ENCODE results near the gene ARHGAP6.
A peak's percentile ranks its signal among the peaks of the same experiment; 100 is the strongest.

The ARHGAP6 gene

GRCh38 chrX:11205796-11206195 lies 459.9 kb downstream of the ARHGAP6 start:
- no peak for DNase-seq

DNA sequence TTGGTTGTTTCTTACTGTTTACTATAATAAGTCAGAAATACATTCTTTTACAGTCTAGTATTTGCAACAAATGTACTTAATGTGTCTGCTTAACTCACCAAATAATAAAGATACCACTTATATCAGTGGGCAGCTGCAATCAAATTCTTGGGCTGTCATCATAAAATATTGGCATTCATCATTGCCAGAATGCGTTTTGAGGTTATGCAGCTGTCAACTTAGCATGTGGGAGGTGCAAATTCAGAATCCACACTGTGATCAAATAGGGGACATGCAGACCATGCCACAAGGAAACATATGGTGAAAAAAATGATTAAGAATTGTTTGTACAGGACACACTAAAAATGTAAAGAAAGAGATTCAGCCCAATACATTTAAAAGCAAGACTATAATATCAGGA lies 468.0 kb downstream of the ARHGAP6 start:
- DNase-seq = no peak

DNA sequence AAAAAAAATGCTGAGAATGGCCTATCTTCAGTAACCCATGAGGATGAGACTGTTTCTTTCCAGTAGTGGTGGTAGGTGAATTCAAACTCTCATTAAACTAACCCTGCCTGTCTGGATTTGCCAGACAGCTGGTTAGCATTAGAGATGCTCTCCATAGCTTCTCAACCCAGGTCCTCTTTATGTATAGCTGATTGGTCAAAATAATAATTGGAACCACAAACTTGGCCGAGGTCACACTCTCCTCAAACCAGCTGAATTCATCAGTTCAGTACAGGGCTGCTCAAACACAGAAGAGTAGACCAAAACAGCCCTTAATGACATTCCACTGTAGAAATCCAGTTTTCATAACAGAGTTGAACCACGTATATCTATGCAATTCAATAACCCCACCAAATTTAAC lies 469.2 kb downstream of the ARHGAP6 start:
- DNase-seq = no peak

DNA sequence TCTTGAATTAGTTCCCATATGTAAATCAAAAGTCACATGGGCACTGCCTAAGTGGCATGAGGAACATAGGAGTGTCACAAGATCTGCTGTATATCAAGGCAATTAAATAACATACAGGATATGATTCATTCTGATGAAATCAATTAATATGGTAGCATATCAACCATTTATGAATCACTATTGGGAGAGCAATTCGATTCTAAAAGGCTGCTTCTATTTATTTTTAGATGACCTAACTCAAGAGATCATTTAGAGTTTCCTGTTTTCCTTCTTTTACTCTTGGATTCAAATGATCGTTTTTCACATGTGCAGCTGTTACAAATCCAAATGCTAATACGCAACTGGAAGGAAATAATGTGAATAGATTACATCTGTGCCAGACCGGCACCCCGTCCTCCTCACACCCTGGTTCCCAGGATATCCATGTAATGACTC lies 472.7 kb downstream of the ARHGAP6 start:
- no peak for DNase-seq

DNA sequence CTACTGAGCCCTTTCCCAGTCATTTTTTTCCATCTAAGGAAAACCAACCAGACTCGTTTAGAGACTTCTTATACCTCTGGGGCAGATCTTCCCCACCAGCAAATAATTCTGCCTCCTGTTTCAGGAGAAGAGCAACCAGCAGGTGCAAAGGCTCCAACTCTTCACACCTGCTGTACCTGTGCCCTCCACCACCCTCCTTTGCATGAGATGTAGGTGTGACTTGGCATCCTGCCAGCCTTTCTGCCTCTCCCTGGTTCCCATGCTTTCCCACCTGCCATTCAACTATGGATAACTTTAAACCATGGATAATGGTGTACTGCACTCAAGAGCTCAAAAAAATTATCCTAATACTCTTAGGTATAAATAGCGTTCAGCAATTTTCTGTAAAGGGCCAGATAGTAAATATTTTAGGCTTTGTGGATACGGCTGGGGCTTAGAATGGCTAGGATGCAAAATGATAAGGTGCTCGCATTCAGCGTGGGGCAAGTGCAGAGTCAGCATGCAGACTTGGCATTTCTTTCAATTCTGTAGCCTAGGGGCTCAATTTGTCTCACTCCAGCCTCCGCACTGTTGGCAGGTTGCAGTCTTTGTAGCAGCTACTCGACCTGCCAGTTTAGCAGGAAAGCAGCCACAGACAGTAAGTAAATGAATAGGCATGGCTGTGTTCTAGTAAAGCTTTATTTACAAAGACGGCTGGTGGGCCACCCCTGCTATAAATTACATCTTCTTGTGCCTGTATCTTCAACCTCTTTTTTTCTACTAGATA lies 474.8 kb downstream of the ARHGAP6 start:
- DNase-seq = no peak

GRCh38 chrX:11189097-11189496 lies 476.6 kb downstream of the ARHGAP6 start:
- DNase-seq = no peak

DNA sequence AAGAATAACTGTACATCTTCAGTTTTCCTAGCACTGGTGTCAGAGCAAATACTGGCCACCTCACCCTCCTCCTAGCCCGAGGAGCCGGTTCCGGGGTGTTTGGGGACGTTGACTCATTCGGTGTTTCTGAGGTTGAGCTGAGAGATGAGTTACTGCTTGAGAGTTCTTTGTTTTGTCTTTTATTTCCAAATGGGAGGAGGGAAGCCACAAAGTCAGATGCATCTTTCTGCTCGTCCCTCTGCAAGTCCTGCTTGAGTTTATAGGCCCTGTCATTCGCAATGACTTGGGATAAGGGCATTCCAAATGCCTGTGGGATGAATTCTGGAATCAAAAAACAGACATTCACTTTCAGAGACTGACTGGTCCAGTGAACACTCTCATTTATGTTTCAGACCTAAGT lies 477.1 kb downstream of the ARHGAP6 start:
- DNase-seq = no peak

DNA sequence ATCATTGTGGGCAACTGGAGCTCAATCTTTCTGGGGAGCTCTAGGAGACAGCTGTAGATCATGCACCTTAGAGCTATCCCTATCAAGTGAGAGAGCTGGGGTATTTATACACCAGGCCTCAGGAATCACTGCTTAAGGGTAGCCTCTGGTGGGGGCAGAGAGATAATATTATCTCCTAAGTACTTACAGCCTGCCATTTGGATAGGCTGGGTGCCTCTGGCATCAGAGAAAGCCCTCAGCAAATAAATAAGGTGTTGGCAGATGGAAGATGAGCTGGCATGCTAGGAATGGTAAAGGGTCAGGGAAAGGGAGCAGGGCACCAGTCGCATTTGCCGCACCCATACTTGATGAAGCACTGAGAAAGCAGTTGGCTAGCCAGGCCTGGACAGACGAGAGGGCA lies 478.7 kb downstream of the ARHGAP6 start:
- DNase-seq = no peak

GRCh38 chrX:11185861-11186260 lies 479.9 kb downstream of the ARHGAP6 start:
- no peak for DNase-seq

DNA sequence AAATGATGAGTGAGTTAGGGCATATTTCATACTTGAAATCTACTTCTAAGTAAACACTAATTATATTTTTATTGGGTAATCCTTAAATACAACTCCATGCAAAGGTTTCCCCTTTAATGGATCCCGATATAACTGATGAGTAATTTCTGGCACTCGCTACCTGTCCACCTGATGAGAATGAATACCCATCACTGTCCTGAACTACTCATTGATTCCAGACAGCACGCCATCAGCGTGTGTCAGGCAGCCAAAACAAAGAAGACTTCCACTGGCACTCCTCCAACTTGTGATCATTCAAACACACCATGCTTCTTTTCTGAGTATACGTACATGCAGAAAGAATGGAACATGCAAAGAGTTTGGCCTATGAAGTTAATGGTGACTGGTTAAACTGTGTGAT lies 485.1 kb downstream of the ARHGAP6 start:
- no peak for DNase-seq

DNA sequence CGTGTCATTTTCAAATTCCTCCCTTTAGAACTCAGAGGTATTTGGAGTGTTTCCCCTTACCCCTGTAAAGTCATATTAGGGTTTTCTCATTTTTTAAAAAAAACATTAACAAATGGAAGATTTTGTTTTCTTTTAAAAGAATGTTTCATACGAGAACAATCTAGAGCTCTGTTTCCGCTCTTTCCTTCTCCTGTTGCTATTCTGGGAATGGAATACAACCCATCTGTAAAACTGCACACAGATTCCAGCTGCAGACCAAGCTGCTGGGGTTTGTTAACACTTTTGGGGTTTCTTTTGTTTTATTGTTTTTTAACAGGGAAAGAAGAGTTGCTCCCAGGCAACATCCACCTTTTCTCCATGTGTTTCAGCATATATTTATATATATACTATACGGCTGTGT lies 493.3 kb downstream of the ARHGAP6 start:
- no peak for DNase-seq

- no peak for DNase-seq
Observed at GRCh38 chrX:11171956-11172355, 493.8 kb downstream of the ARHGAP6 start.

DNA sequence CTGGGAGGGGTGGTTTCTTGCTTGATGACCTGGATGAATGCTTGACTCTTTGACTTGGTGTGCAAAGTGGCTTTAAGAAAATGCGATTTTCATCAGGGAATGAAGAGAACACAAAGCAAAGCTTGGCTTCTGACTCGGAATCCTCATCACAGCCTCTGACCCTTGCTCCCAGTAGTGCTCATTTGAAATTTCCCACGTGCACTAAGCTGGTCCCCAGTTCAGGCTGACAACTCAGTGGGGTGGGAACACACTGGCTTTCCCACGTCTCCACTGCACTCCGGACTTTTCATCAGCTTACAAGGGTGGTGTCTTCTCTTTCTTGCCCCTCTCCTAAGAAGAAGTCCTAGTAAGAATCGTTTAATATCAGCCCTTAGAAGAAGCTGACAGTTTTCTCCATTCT lies 501.3 kb downstream of the ARHGAP6 start:
- no peak for DNase-seq

DNA sequence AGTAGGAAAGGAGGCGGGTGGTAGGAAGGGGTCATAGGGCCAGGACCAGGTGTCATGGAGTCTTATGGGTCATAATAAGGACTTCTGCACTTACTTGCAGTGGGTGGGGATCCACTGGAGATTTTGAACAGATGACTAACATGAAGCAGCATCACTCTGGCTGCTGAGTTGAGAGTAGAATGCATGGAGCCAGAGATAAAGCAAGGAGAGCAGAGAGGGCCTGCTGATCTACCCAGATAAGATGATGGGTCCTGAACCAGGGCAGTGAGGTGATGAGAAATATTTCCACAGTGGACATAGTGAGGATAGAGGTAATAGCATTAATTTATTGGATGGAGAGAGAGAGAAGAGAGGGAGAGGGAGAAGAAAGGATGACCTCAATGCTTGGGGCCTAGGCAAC lies 506.6 kb downstream of the ARHGAP6 start:
- no peak for DNase-seq

DNA sequence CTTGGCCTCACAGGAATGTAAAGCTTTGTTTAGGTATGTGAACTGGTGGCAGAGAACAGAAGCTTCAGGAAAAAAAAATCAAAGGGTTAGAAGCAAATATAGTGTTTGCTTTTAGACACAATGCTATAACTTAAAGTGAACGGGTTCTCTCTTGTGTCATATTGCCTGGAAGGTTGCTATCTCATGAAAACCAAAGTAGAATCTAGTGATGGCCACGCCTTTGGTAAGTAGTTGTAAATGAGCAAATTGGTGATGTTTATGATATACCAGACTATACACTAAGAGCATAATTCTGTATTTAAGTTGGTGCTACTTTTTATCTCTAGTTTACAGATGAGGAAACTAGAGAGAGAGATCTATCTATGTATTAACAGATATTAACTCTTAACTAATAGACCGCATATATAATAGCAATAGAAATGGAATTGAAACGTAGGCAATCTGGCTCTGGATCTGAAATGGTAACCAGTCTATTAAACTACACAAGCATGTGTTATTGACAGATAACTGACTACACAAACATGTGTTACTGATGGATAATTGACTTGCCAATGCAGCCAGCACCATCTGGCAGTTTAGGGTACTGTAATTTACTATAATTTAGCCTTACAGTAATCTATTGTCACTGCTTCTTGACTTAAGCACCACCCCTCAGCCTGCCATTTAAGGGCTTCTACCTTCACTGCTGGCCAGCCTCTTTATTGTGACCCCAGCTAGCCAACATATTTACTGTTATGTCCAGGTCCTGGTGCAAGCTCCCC lies 513.7 kb downstream of the ARHGAP6 start:
- DNase-seq = no peak

GRCh38 chrX:11148401-11148800 lies 517.3 kb downstream of the ARHGAP6 start:
- no peak for DNase-seq

DNA sequence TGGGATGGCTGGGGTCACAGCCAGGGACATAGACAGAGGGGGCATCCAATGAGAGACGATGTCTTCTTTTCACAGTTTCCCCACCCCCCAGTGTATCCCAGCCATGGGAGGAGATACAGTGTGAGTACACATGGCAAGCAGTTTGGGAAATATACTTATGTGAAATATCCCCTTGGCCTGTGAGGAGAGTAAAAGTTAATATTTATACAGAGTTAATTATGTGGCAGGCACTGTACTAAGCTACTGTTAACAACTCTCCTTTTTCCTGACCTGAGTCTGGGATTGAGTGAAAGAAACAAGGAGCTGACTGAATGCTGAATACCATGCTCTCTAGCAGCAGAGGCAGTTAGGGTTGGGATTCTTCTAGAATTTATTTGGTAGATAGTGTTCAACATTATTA lies 519.3 kb downstream of the ARHGAP6 start:
- DNase-seq = no peak

DNA sequence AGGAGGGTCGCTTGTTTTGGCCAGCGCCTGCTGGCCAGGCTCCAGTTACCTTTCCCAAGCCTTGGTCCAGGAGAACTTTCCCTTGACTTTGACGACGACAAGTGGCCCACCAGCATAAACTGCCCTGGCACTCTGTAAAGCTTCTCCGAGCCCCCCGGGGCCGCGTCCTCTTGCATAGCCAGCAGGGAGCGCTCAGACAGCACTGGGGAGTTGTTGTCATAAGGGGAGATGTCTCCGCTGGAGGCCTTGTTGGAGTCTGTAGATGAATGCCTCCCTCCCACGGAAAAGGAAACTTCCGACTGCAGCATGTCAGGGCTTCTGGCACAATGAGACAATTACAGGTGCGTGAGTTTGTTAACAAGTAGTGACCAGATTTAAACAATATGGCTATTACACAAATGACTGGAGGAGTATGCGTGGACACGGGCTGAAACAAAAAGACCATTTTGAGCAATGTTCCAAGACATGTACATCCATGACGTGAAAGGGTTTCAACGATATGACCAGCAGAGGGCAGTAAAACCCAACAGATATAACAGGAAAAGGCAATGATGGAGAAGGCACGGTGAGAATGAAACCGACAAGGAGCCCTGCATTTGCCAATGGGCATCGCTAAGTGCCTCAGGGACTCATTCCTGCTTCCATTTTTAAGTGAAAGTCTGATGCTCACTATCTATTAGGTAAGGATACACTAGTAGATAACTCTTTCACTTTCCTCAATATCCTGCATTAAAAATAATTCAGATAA lies 521.6 kb downstream of the ARHGAP6 start:
- DNase-seq = peak; percentile 43

DNA sequence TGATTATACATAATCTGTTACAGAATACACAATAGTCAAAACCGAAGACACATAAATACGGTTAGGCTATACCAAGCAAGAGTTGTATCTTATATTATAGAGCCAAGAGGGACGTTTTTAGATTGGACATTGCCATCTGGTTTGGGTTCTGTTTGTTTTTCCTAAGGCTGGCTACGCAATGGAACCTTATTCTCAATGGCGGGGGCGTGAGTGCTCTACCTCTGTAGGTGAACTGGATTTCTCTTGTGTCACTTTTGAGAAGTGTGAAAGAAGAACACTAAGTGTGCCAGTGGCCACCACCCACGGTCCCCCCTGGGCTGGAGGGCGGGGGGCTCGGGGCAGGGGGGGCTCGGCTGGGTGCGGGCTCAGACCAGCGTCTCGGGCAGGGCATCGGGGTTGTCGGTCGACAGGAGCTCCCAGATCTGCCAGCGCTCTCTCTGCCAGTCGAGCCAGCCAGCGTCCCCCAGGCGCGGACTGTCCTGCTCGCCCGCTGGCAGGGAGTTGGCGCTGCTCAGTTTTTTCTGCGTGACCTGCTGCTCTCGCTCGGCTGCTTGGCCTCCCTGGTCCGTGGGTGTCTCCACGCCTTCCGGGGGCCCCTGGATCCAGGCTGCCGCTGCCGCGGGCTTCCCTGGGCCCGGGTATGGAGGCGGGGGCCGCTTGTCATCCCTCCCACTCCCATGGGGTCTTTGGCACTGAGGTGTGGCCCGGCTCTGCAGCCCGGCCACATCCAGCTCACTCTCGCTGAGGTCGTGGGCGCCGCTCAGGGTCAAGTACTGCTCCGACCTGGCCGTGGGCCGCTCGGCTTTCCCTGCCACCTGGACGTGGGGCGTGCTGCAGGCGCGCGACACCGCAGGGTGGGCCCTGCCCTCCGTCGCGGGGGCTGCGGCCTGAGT lies 527.0 kb downstream of the ARHGAP6 start:
- DNase-seq = no peak

GRCh38 chrX:11137543-11138139 lies 528.1 kb downstream of the ARHGAP6 start:
- no peak for DNase-seq

- DNase-seq = no peak
Observed at GRCh38 chrX:11135564-11136185, 530.0 kb downstream of the ARHGAP6 start.

DNA sequence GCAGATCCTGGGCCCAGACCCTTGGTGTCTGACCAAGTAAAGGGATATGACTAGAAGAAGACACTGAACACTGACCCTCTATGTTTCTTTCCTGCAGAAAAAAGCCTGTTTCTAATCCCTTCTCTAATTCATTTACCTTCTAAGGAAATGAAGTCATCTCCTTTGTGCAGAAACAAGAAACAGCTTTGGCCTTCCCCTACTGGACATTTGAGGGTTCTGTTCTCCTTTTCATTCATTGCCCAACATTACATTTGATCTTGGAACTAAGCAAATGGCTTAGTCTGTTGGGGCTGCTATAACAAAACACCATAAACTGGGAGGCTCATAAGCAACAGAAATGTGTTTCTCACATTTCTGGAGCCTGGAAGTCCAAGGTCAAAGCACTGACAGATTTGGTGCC lies 534.6 kb downstream of the ARHGAP6 start:
- no peak for DNase-seq
